Transverse colon (tissue), 4 donors: ENCODE measurements around the gene STAT5A. TPM values are rescaled to one million over a fixed set of nuclear protein-coding genes. Genes with fewer than 3 reads are reported as not detected.

ENCODE experiments used
- DNase-seq: peaks from one replicate; pipeline ENCODE4 v3.0.0-alpha.2; 2019
- H3K27ac ChIP-seq, 4 donors: fragments of 200-600 bp; sonication (generic); 2 replicates each; pipeline ENCODE4 v1.5.1; 2016 to 2018; ENCODE audit warnings: inconsistent platforms in 4 of 4
- H3K27me3 ChIP-seq: fragments of 200-600 bp; sonication (generic); 2 replicates; pipeline ENCODE4 v1.5.1; 2017; ENCODE audit warnings: inconsistent platforms
- H3K36me3 ChIP-seq, 4 donors: fragments of 200-600 bp; sonication (generic); 2 replicates each; pipeline ENCODE4 v1.5.1; 2017 to 2019; ENCODE audit warnings: inconsistent platforms in 4 of 4
- H3K4me1 ChIP-seq, 4 donors: fragments of 200-600 bp; sonication (generic); 2 replicates each; pipeline ENCODE4 v1.5.1; 2017 to 2020; ENCODE audit warnings: inconsistent platforms in 4 of 4
- H3K4me3 ChIP-seq, 4 donors: fragments of 200-600 bp; sonication (generic); 1 replicate in 1 of 4; 2 replicates in 3 of 4; pipeline versions ENCODE4 v1.5.1 to v1.6.1; 2017 to 2019; ENCODE audit warnings: inconsistent platforms in 4 of 4
- H3K9me3 ChIP-seq, 2 donors: fragments of 200-600 bp; sonication (generic); 2 replicates each; pipeline ENCODE4 v1.5.1; 2017 to 2019; ENCODE audit warnings: inconsistent platforms in 2 of 2
- EP300 ChIP-seq: sonication (generic); formaldehyde crosslinking; IDR thresholded peaks from one replicate; pipeline ENCODE4 v1.6.1; 2017; ENCODE audit warnings: antibody characterized with exemption, low read depth
- POLR2A ChIP-seq: fragments of 450-650 bp; IDR thresholded peaks from one replicate; pipeline ENCODE4 v1.6.1; 2016; ENCODE audit warnings: antibody characterized with exemption, mild to moderate bottlenecking, moderate library complexity
- POLR2AphosphoS5 ChIP-seq, 3 donors: sonication (generic); formaldehyde crosslinking; IDR thresholded peaks; one replicate each; pipeline ENCODE4 v1.6.1; 2016; ENCODE audit warnings: antibody characterized with exemption in 3 of 3
- WGBS, 2 donors: methylation state at CpG; one replicate each; pipeline ENCODE4 v1.1.5; 2018; ENCODE audit warnings: low coverage in 1 of 2; 5-methylcytosine and 5-hydroxymethylcytosine counted together
- in situ Hi-C, 4 donors: fragments of 200-750 bp; cut with MboI; loops; one replicate each; pipeline versions ENCODE4 v1.15.0 to v1.15.1; 2017; ENCODE audit warnings: low sequenced_read_pairs in 3 of 4, low pct_ligation_motif_present in 1 of 4, low pct_unique_long_range_greater_than_20kb in 1 of 4
- intact Hi-C: fragments of 100-400 bp; cut with DNase I; formaldehyde crosslinking; loops from one replicate; pipeline ENCODE4 v1.15.1; 2023; ENCODE audit warnings: low total_unique reads
- total RNA-seq, 4 donors: library from RNA; depleted of rRNA; stranded (reverse); fragments of >200 nt; gene quantifications; one replicate each; pipeline ENCODE4 v1.1.0, GENCODE V29; 2016
- TF ChIP-seq, protein P1 (sequence below), 5 experiments: fragments of 200-600 bp in 3 of 5; fragments of 450-650 bp in 2 of 5; sonication (generic) in 3 of 5; IDR thresholded peaks; 1 replicate in 2 of 5; 2 replicates in 3 of 5; pipeline ENCODE4 v1.5.1; 2016 to 2017; ENCODE audit warnings: antibody characterized with exemption in 5 of 5, inconsistent platforms in 3 of 5, mild to moderate bottlenecking in 2 of 5, moderate library complexity in 1 of 5

The STAT5A gene
- total RNA-seq, 4 donors from 2014 or later, result 36.2 to 93.7 (median 50.3) TPM

DNA sequence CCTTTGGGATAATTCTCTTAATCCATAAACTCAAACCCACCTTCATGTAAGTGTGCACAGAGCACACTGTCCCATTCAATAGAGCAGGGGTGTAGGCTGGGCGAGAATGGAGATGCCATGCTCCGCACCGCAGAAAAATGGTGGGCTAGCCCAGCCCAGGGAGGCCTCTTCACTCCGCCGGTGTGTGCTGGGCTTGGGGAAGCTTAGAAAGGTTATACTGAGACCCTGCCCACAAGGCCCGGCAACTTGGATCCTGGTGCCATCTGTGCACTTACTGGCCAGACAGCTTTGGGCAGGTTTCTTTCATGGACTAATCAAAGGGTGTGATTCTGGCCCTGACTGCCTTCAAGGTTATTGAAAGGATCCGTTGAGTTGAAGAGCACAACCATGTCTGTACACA, 3.7 kb upstream of the STAT5A start:
- Histone ChIP-seq H3K27me3 (no peaks in the 10 kb centered on the region), H3K27ac (no peak overlapping the region), H3K4me3 (no peak overlapping the region), H3K36me3 (no peaks in the 10 kb centered on the region), H3K9me3 (no peaks in the 10 kb centered on the region), H3K4me1 (peaks cover 7 to 29% (median 25%) of the 10 kb centered on the region in 4 donors)
- intact Hi-C loops (no loop called here), in situ Hi-C loops (no loop called here)
- 82 to 95% methylated on average over 1 to 7 of the region's 7 CpGs for WGBS, 2 donors
- no peak for DNase-seq
- no peak for TF ChIP-seq EP300
- TF ChIP-seq, protein P1, sequence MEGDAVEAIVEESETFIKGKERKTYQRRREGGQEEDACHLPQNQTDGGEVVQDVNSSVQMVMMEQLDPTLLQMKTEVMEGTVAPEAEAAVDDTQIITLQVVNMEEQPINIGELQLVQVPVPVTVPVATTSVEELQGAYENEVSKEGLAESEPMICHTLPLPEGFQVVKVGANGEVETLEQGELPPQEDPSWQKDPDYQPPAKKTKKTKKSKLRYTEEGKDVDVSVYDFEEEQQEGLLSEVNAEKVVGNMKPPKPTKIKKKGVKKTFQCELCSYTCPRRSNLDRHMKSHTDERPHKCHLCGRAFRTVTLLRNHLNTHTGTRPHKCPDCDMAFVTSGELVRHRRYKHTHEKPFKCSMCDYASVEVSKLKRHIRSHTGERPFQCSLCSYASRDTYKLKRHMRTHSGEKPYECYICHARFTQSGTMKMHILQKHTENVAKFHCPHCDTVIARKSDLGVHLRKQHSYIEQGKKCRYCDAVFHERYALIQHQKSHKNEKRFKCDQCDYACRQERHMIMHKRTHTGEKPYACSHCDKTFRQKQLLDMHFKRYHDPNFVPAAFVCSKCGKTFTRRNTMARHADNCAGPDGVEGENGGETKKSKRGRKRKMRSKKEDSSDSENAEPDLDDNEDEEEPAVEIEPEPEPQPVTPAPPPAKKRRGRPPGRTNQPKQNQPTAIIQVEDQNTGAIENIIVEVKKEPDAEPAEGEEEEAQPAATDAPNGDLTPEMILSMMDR (IDR thresholded peaks at IDR 0.05), result no peak
- no peak for TF ChIP-seq POLR2AphosphoS5 (IDR thresholded peaks at IDR 0.05)
- no peak for TF ChIP-seq POLR2A

DNA sequence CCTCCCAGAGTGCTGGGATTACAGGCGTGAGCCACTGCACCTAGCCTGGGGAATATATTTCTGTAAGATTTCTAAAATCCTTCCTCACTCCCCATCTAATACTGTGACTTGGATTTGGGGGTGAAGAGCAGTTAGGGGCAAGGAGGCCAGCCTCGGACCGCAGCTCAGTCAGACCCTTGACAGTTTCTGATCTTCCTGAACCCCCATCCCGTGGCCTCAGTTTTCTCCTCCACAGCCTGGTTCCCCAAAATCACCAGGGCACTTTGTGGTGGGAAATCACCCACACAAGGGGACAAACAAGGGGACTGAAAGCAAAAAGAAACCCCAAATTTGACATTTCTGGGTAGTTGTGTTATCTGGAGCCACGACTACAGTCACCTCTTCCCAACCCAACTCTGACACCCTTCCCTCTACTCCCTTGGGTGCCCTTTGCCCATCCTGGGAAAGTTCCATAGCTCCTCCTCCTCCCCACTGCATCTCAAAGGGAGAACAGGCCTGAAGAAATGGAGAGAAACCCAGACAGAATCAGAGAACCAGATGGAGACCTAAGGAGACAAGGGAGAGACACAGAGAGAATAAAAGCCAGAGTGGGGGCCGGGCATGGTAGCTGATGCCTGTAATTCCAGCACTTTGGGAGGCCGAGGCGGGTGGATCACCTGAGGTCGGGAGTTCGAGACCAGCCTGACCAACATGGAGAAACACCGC, 2.8 kb upstream of the STAT5A start:
- no peak overlapping the region for H3K27ac ChIP-seq
- TF ChIP-seq POLR2AphosphoS5 (IDR thresholded peaks at IDR 0.05), result no peak
- no peak for TF ChIP-seq POLR2A

DNA sequence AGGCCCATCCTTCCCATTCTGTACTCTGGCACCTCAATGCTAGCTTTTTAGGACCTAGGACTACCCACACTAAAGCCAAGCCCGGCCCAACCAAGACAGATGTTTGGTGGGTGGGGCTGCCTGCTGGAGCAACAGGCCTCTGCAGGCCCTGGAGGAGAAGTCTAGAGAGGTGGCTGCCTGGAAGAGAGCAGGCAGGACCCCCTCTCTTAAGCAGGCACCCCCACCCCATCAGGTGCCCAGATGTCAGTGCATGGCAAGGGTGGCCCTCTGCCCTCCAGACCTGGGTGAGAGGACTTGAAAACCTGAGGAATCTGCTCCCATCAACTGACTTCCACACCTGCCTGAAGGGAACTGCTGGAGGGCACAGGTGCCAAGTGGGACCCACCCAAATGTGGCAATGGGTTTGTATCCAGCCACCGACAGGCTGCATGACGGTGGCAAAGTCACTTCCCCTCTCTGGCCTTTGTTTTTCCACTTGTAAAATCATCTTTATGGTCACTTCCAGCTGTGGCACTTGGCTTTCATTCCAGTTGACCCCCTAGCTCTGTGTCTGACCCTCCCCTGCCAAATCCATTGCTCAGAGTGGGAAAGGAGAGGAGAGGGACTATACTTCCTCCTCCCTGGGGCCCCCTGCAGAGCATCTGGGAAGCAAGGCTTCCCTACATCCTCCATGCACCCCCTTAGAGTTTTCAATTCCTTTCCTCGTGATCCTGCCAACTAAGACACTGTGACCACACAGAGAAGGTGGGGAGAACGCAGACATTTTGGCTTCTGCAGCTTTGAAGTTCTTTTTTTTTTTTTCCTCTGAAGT, 1.7 kb upstream of the STAT5A start:
- WGBS, 2 donors, result 32% methylated on average over 5 of the region's 5 CpGs; no CpG with 5 or more reads in 1 of the 2 donors
- TF ChIP-seq, protein P1 (IDR thresholded peaks at IDR 0.05), result no peak
- TF ChIP-seq POLR2A (no peak), POLR2AphosphoS5 (IDR thresholded peaks at IDR 0.05) (no peak), EP300 (no peak)
- Histone ChIP-seq H3K9me3 (no peaks in the 10 kb centered on the region), H3K27me3 (no peaks in the 10 kb centered on the region), H3K36me3 (no peaks in the 10 kb centered on the region), H3K4me3 (peak overlapping the region in 1 of 4 donors; percentile 71), H3K4me1 (peaks cover 7 to 38% (median 27%) of the 10 kb centered on the region in 4 donors), H3K27ac (peak overlapping the region; percentile 85 to 89 (median 88))
- peak; percentile 24 for DNase-seq
- intact Hi-C loops (no loop called here), in situ Hi-C loops (no loop called here)

More for the DNA sequence above, 2.8 kb upstream of the STAT5A start:
- peaks cover 7 to 38% (median 27%) of the 10 kb centered on the region in 4 donors for H3K4me1 ChIP-seq
- H3K4me3 ChIP-seq, result no peak overlapping the region
- intact Hi-C loops (no loop called here), in situ Hi-C loops (no loop called here)
- H3K9me3 ChIP-seq, result no peaks in the 10 kb centered on the region
- DNase-seq, result no peak
- no peaks in the 10 kb centered on the region for H3K36me3 ChIP-seq
- WGBS, 2 donors, result 88 to 89% methylated on average over 8 to 11 of the region's 11 CpGs
- H3K27me3 ChIP-seq, result no peaks in the 10 kb centered on the region

DNA sequence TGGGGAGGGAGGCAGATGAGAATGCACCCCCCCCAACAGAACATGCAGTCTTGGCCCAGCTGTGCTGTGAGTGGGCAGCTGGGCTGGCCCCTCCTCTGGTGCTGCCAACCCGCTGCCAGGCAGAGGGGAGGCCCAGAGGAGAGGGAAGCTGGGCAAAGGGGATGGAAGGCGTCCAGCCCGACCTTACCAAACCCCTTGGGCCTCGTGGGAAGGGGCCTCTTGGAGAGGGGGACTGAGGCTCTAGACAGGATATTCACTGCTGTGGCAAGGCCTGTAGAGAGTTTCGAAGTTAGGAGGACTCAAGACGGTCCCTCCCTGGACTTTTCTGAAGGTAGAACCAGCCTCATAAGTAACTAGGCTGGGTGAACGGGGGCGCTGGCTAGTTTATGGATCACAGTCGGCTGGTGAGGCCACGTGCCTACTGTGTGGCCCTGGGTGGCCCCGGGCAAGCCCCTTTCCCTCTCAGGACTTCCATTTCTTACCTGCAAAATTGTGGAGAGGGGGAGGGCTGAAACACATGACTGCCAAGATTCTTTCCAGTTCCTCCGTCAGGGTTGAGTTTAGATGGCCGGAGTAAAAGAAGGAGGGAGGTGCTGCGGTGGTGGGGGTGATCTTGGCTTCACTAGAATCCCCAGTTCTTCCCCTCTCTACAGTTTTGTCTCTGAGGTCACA, 857 bp upstream of the STAT5A start:
- H3K27ac ChIP-seq, result peak overlapping the region; percentile 85 to 89 (median 88)
- 23 to 30% methylated on average over 2 to 14 of the region's 14 CpGs for WGBS, 2 donors
- TF ChIP-seq POLR2AphosphoS5 (IDR thresholded peaks at IDR 0.05), result peak; percentile 17 to 44 (median 27)
- TF ChIP-seq POLR2A, result peak; percentile 16
- no peak for TF ChIP-seq EP300
- TF ChIP-seq, protein P1 (IDR thresholded peaks at IDR 0.05), result no peak
- H3K4me3 ChIP-seq, result peak overlapping the region; percentile 31 to 71 (median 48)
- peaks cover 7 to 38% (median 27%) of the 10 kb centered on the region in 4 donors for H3K4me1 ChIP-seq
- no peaks in the 10 kb centered on the region for H3K27me3 ChIP-seq
- in situ Hi-C loops, result no loop called here
- no peaks in the 10 kb centered on the region for H3K9me3 ChIP-seq
- peak; percentile 56 for DNase-seq
- intact Hi-C loops, result no loop called here
- no peaks in the 10 kb centered on the region for H3K36me3 ChIP-seq
